HUDEP-2 (cell line): ENCODE measurements around the gene CMTM3.
"Not testable (repeated sequence)": the region's sequence is repeated elsewhere in the genome, so short reads cannot be mapped to it uniquely, and the experiment has no call there.

Experiments
- DNase-seq, 76 experiments: peaks; one replicate each; lab custom pipeline; 2025; ENCODE audit not compliant: unreplicated experiment in 76 of 76; lab: John Stamatoyannopoulos, UW

CMTM3 gene

GRCh38 chr16:66581246-66581952, 23.1 kb upstream of the CMTM3 start:
- no peak for DNase-seq

- DNase-seq = no peak
Observed at GRCh38 chr16:66585481-66586239, 18.8 kb upstream of the CMTM3 start.

- no peak for DNase-seq
Observed at GRCh38 chr16:66587881-66588600, 16.5 kb upstream of the CMTM3 start.

- DNase-seq = peak in 59 of 76 experiments; percentile 12 to 77 (median 43)
Observed at GRCh38 chr16:66588981-66589713, 15.4 kb upstream of the CMTM3 start.

GRCh38 chr16:66590322-66590721, 14.2 kb upstream of the CMTM3 start:
- DNase-seq = no peak

GRCh38 chr16:66591018-66591417, 13.5 kb upstream of the CMTM3 start:
- DNase-seq = no peak

- no peak for DNase-seq
Observed at GRCh38 chr16:66592241-66592640, 12.3 kb upstream of the CMTM3 start.

GRCh38 chr16:66592814-66593213, 11.7 kb upstream of the CMTM3 start:
- no peak for DNase-seq

- DNase-seq = no peak
Observed at GRCh38 chr16:66594739-66595138, 9.8 kb upstream of the CMTM3 start.

- not testable (repeated sequence) for DNase-seq
Observed at GRCh38 chr16:66596559-66596958, 7.9 kb upstream of the CMTM3 start.

GRCh38 chr16:66596986-66597848, 7.3 kb upstream of the CMTM3 start:
- DNase-seq = no peak

- DNase-seq = no peak
Observed at GRCh38 chr16:66598111-66598510, 6.4 kb upstream of the CMTM3 start.

- DNase-seq = no peak
Observed at GRCh38 chr16:66599726-66600125, 4.8 kb upstream of the CMTM3 start.

GRCh38 chr16:66600477-66600876, 4.0 kb upstream of the CMTM3 start:
- DNase-seq = no peak

- DNase-seq = no peak
Observed at GRCh38 chr16:66601471-66601870, 3.0 kb upstream of the CMTM3 start.

- peak in 7 of 76 experiments; percentile 12 to 40 (median 16) for DNase-seq
Observed at GRCh38 chr16:66603537-66604375, 748 bp upstream of the CMTM3 start.

- peak in 1 of 76 experiments; percentile 5 for DNase-seq
Observed at GRCh38 chr16:66605177-66605978, 874 bp downstream of the CMTM3 start.
